HL-60 (cell line): ENCODE measurements around the gene LIPC.

Experiments
- DNase-seq, 2 experiments: peaks; one replicate each; pipeline ENCODE4 v3.0.0-alpha.2; 2010 to 2020; ENCODE audit warnings: low read depth in 1 of 2, low spot score in 1 of 2
- H3K27ac ChIP-seq: fragments of 250-450 bp; sonication (Bioruptor Pico); replicated peaks from 2 replicates; pipeline ENCODE4 v1.5.1; 2020; ENCODE audit warnings: mild to moderate bottlenecking, moderate library complexity
- H3K27me3 ChIP-seq: fragments of 250-450 bp; sonication (Bioruptor Pico); 2 replicates; pipeline ENCODE4 v1.5.1; 2021; ENCODE audit warnings: mild to moderate bottlenecking, moderate library complexity; ENCODE audit not compliant: insufficient read depth, poor library complexity, severe bottlenecking
- H3K4me3 ChIP-seq: replicated peaks from 2 replicates; pipeline ENCODE4 v1.5.1; 2011; ENCODE audit warnings: mild to moderate bottlenecking, control low read depth, low read length; ENCODE audit not compliant: insufficient read depth
- CTCF ChIP-seq: IDR thresholded peaks from one replicate; pipeline ENCODE4 v1.5.1; 2011; ENCODE audit warnings: low read length, control low read depth, inconsistent platforms; ENCODE audit not compliant: insufficient read depth
- GABPA ChIP-seq: IDR thresholded peaks from 2 replicates; pipeline ENCODE4 v1.6.1; 2012; ENCODE audit warnings: low read depth
- POLR2AphosphoS5 ChIP-seq: IDR thresholded peaks from 2 replicates; pipeline ENCODE4 v1.6.1; 2012; ENCODE audit warnings: low read depth
- REST ChIP-seq: IDR thresholded peaks from 2 replicates; pipeline ENCODE4 v1.6.1; 2012; ENCODE audit warnings: low read depth; ENCODE audit not compliant: insufficient replicate concordance
- SPI1 ChIP-seq: IDR thresholded peaks from 2 replicates; pipeline ENCODE4 v1.6.1; 2012; ENCODE audit warnings: low read depth, mild to moderate bottlenecking, borderline replicate concordance

LIPC gene

GRCh38 chr15:58549785-58550074 is 117.9 kb downstream of the LIPC start:
- DNase-seq = no peak
- Histone ChIP-seq H3K4me3 (no peak overlapping the region), H3K27ac (no peak overlapping the region), H3K27me3 (no peaks in the 10 kb centered on the region)
- TF ChIP-seq POLR2AphosphoS5 (no peak), CTCF (no peak)

DNA sequence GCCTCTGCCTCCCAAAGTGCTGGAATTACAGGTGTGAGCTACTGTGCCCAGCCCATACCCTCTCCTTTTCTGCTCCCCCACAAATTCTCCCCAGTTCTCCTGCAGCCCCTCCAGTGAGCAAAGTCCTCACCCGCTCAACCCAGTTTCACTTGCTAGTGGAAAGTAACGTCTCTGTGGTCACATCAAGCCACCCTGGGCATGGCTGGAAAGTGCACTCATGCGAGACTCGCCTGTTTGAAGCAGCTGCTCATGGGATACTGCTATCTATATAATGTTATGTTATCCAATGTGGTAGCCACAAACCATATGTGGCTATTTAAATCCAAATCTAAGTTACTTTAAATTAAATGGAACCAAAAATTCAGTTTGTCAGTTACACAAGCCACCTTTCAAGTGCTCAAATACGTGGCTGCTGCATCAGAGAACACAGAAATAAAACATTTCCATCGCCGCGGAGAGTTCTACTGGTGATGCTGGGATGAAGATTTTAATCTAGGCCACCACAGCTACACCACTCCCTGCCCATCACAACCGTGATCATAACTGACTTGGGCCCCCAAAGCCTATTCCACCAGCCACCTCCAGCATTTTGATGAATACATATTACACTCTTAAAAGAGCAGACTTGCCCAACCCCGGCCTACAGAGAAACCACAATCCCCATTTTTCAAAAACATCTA is 119.4 kb downstream of the LIPC start:
- H3K27ac ChIP-seq = no peak overlapping the region
- no peak for DNase-seq
- no peaks in the 10 kb centered on the region for H3K27me3 ChIP-seq
- TF ChIP-seq POLR2AphosphoS5 (no peak), REST (no peak), CTCF (no peak), GABPA (no peak), SPI1 (no peak)
- no peak overlapping the region for H3K4me3 ChIP-seq

DNA sequence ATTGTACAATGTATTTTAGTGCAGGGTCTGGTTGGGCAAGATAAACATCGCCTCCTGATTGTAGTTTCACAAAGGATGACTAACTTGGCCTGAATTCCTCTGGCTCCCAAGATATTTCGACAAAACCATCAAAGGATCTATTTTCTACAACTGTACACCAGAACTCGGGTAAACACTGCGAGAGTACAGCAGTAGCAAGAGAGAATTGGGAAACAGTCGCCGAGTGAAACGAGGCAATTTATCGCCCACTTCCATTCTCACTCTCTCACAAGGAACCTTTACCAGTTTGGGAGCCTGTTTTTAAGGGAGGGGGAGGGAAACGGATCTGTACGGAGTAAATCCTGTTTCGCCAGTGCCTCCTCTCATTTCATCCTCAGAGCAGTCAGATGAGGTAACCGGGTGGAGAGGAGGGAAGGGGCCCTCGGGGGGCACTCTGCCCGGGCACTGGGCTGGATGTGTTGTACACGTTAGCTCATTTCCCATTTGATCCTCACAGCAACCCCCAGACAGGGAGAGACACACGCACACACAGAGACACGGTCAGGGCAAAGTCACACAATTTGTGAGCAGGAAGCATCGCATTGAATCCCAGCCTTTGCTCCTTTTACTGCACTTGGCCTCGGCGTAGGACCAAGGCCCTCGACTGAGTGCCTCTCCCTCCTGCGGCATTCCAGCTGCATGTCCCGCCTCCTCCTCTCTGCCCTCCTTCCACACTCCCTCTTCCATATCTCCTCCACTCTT is 120.1 kb downstream of the LIPC start:
- no peak for TF ChIP-seq CTCF
- TF ChIP-seq GABPA = no peak
- TF ChIP-seq REST = no peak
- TF ChIP-seq POLR2AphosphoS5 = no peak
- TF ChIP-seq SPI1 = no peak
- Histone ChIP-seq H3K4me3 (no peak overlapping the region), H3K27ac (no peak overlapping the region), H3K27me3 (no peaks in the 10 kb centered on the region)
- DNase-seq = no peak
